H9 (cell line): ENCODE results near the gene MAN1B1. TPM values are rescaled to one million over a fixed set of nuclear protein-coding genes. Genes with fewer than 3 reads are reported as not detected.

Experiments
- DNase-seq: peaks from one replicate; pipeline ENCODE4 v3.0.0-alpha.2; 2017
- H2AFZ ChIP-seq: one replicate; pipeline ENCODE4 v1.6.1; 2013; ENCODE audit warnings: mild to moderate bottlenecking, low read length, control low read depth, moderate library complexity
- H2AK5ac ChIP-seq: 2 replicates; pipeline ENCODE4 v1.6.1; 2013; ENCODE audit warnings: low read length, control low read depth, mixed read lengths; ENCODE audit not compliant: insufficient read length
- H2BK120ac ChIP-seq: one replicate; pipeline ENCODE4 v1.6.1; 2013; ENCODE audit warnings: low read depth, mild to moderate bottlenecking, low read length, control low read depth, inconsistent platforms; ENCODE audit not compliant: poor library complexity, severe bottlenecking
- H2BK12ac ChIP-seq: 2 replicates; pipeline ENCODE4 v1.6.1; 2013; ENCODE audit warnings: low read length, control low read depth, mixed read lengths, low read depth; ENCODE audit not compliant: insufficient read length
- H2BK15ac ChIP-seq: 2 replicates; pipeline ENCODE4 v1.6.1; 2013; ENCODE audit warnings: low read depth, low read length, control low read depth
- H2BK20ac ChIP-seq: one replicate; pipeline ENCODE4 v1.6.1; 2013; ENCODE audit warnings: low read depth, mild to moderate bottlenecking, low read length, control low read depth, inconsistent platforms; ENCODE audit not compliant: poor library complexity, severe bottlenecking
- H2BK5ac ChIP-seq: 2 replicates; pipeline ENCODE4 v1.6.1; 2013; ENCODE audit warnings: low read length, control low read depth, mixed read lengths; ENCODE audit not compliant: insufficient read length
- H3K14ac ChIP-seq: 2 replicates; pipeline ENCODE4 v1.6.1; 2013; ENCODE audit warnings: low read length, control low read depth; ENCODE audit not compliant: insufficient read depth
- H3K18ac ChIP-seq: 2 replicates; pipeline ENCODE4 v1.6.1; 2013; ENCODE audit warnings: low read depth, mild to moderate bottlenecking, mixed read lengths, low read length, control low read depth; ENCODE audit not compliant: insufficient read length
- H3K23ac ChIP-seq: 2 replicates; pipeline ENCODE4 v1.6.1; 2013; ENCODE audit warnings: low read length, control low read depth, mixed read lengths, low read depth; ENCODE audit not compliant: insufficient read length
- H3K23me2 ChIP-seq: 2 replicates; pipeline ENCODE4 v1.6.1; 2013; ENCODE audit warnings: low read depth, mild to moderate bottlenecking, mixed read lengths, low read length, control low read depth; ENCODE audit not compliant: insufficient read length, poor library complexity, severe bottlenecking
- H3K27ac ChIP-seq: 2 replicates; pipeline ENCODE4 v1.5.1; 2013; ENCODE audit warnings: low read length, control low read depth, mixed read lengths, low read depth; ENCODE audit not compliant: insufficient read length
- H3K27me3 ChIP-seq: 2 replicates; pipeline ENCODE4 v1.6.1; 2013; ENCODE audit warnings: low read length, control low read depth, inconsistent platforms; ENCODE audit not compliant: insufficient read depth
- H3K4ac ChIP-seq: 2 replicates; pipeline ENCODE4 v1.6.1; 2013; ENCODE audit warnings: low read depth, mild to moderate bottlenecking, control low read depth, inconsistent platforms, low read length, moderate library complexity
- H3K4me1 ChIP-seq: 2 replicates; pipeline ENCODE4 v1.6.1; 2013; ENCODE audit warnings: low read length, control low read depth, inconsistent platforms; ENCODE audit not compliant: insufficient read depth
- H3K4me2 ChIP-seq: 2 replicates; pipeline ENCODE4 v1.6.1; 2013; ENCODE audit warnings: low read length, control low read depth, mixed read lengths; ENCODE audit not compliant: insufficient read length, insufficient read depth
- H3K56ac ChIP-seq: 2 replicates; pipeline ENCODE4 v1.6.1; 2013; ENCODE audit warnings: low read depth, mild to moderate bottlenecking, mixed read lengths, low read length, control low read depth; ENCODE audit not compliant: insufficient read length
- H3K79me1 ChIP-seq: 2 replicates; pipeline ENCODE4 v1.6.1; 2013; ENCODE audit warnings: low read depth, mild to moderate bottlenecking, moderate library complexity, low read length, control low read depth, inconsistent platforms; ENCODE audit not compliant: insufficient read depth, poor library complexity, severe bottlenecking
- H3K79me2 ChIP-seq: 2 replicates; pipeline ENCODE4 v1.6.1; 2013; ENCODE audit warnings: low read length, control low read depth, inconsistent platforms; ENCODE audit not compliant: insufficient read depth
- H3K9ac ChIP-seq: 2 replicates; pipeline ENCODE4 v1.6.1; 2013; ENCODE audit warnings: low read length, control low read depth, mixed read lengths; ENCODE audit not compliant: insufficient read length; ENCODE audit errors: extremely low read depth
- H3K9me3 ChIP-seq: one replicate; pipeline ENCODE4 v1.6.1; 2013; ENCODE audit warnings: low read depth, low read length, inconsistent platforms; ENCODE audit not compliant: control insufficient read depth
- H3T11ph ChIP-seq: one replicate; pipeline ENCODE4 v1.6.1; 2013; ENCODE audit warnings: mild to moderate bottlenecking, low read length, control low read depth, inconsistent platforms
- H4K20me1 ChIP-seq: one replicate; pipeline ENCODE4 v1.6.1; 2013; ENCODE audit not compliant: control insufficient read depth, insufficient read length, insufficient read depth
- H4K5ac ChIP-seq: 2 replicates; pipeline ENCODE4 v1.6.1; 2013; ENCODE audit warnings: low read depth, mild to moderate bottlenecking, mixed read lengths, low read length, control low read depth; ENCODE audit not compliant: insufficient read length
- H4K8ac ChIP-seq: replicated peaks from 2 replicates; pipeline ENCODE4 v1.6.1; 2013; ENCODE audit warnings: low read length, control low read depth, mixed read lengths, low read depth; ENCODE audit not compliant: insufficient read length
- H4K91ac ChIP-seq: 2 replicates; pipeline ENCODE4 v1.6.1; 2013; ENCODE audit warnings: low read depth, mild to moderate bottlenecking, moderate library complexity, mixed read lengths, low read length, control low read depth; ENCODE audit not compliant: insufficient read length
- H3K27ac Mint-ChIP-seq, 3 experiments: 2 replicates in 2 of 3; 3 replicates in 1 of 3; pipeline ENCODE4 v1.8.0; 2020 to 2021; ENCODE audit warnings: mixed read lengths in 3 of 3, mild to moderate bottlenecking in 1 of 3, moderate library complexity in 1 of 3
- H3K27me3 Mint-ChIP-seq: 2 replicates; pipeline ENCODE4 v1.8.0; 2021; ENCODE audit warnings: low read depth, mild to moderate bottlenecking, moderate library complexity, mixed read lengths
- H3K36me3 Mint-ChIP-seq, 3 experiments: 2 replicates in 2 of 3; 3 replicates in 1 of 3; pipeline ENCODE4 v1.8.0; 2020 to 2021; ENCODE audit warnings: low read depth in 3 of 3, mixed read lengths in 3 of 3; ENCODE audit not compliant: insufficient read depth in 1 of 3
- H3K4me1 Mint-ChIP-seq, 2 experiments: 2 replicates each; pipeline ENCODE4 v1.8.0; 2020; ENCODE audit warnings: mixed read lengths in 2 of 2
- H3K4me3 Mint-ChIP-seq, 2 experiments: 2 replicates in 1 of 2; 3 replicates in 1 of 2; pipeline ENCODE4 v1.8.0; 2020 to 2021; ENCODE audit warnings: mild to moderate bottlenecking in 2 of 2, mixed read lengths in 2 of 2, moderate library complexity in 1 of 2
- H3K9me3 Mint-ChIP-seq, 2 experiments: 2 replicates in 1 of 2; 3 replicates in 1 of 2; pipeline ENCODE4 v1.8.0; 2020; ENCODE audit warnings: mild to moderate bottlenecking in 2 of 2, mixed read lengths in 2 of 2, moderate library complexity in 1 of 2
- CTCF ChIP-seq: fragments of 200-600 bp; sonication (generic); conservative IDR thresholded peaks from 3 replicates; pipeline ENCODE4 v1.8.0; 2021; ENCODE audit warnings: antibody characterized with exemption, mild to moderate bottlenecking
- WGBS: extraction: QIAGEN DNeasy Blood & Tissue Kit; methylation state at CpG from one replicate; pipeline ENCODE4 v1.1.7; 2013; ENCODE audit warnings: missing lambda C conversion rate, low lambda C conversion rate, mixed read lengths; ENCODE audit not compliant: insufficient read length; ENCODE audit errors: extremely low coverage; 5-methylcytosine and 5-hydroxymethylcytosine counted together
- total RNA-seq: library from RNA; stranded (reverse); gene quantifications from 2 replicates; pipeline ENCODE4 v1.2.1, GENCODE V29; 2021

Gene MAN1B1
- total RNA-seq, 1 experiment from 2014 or later, result 34.9 TPM

- H2AK5ac ChIP-seq, result no peak overlapping the region
- H3K14ac ChIP-seq, result no peak overlapping the region
- H2BK120ac ChIP-seq, result no peak overlapping the region
- no peak overlapping the region for H2BK5ac ChIP-seq
- Mint-ChIP-seq H3K27ac (no peak overlapping the region), H3K4me3 (no peak overlapping the region), H3K9me3 (no peaks in the 10 kb centered on the region; a peak in 2 of 5 replicates), H3K27me3 (peaks cover 40% of the 10 kb centered on the region), H3K4me1 (peaks cover 0 to 11% of the 10 kb centered on the region in 2 experiments; a peak in 2 of 4 replicates), H3K36me3 (no peaks in the 10 kb centered on the region)
- H3K23me2 ChIP-seq, result no peaks in the 10 kb centered on the region
- H3K23ac ChIP-seq, result no peak overlapping the region
- no peak overlapping the region for H3T11ph ChIP-seq
- no peak overlapping the region for H3K27ac ChIP-seq
- no peaks in the 10 kb centered on the region for H3K79me2 ChIP-seq
- H2BK20ac ChIP-seq, result no peak overlapping the region
- H3K56ac ChIP-seq, result no peak overlapping the region
- no peaks in the 10 kb centered on the region for H4K20me1 ChIP-seq
- no peak overlapping the region for H3K4ac ChIP-seq
- no peak overlapping the region for H3K9ac ChIP-seq
- no peaks in the 10 kb centered on the region; the same call in 1 of the 2 replicates for H3K27me3 ChIP-seq
- no peak for TF ChIP-seq CTCF
- no CpG with 5 or more reads among the region's 27 CpGs for WGBS
- no peak overlapping the region for H3K18ac ChIP-seq
- no peaks in the 10 kb centered on the region for H3K79me1 ChIP-seq
- no peak overlapping the region for H4K91ac ChIP-seq
- H4K8ac ChIP-seq, result no peak overlapping the region
- H4K5ac ChIP-seq, result no peak overlapping the region
- no peak for DNase-seq
- no peak overlapping the region for H2BK12ac ChIP-seq
- no peak overlapping the region for H3K4me2 ChIP-seq
- H2BK15ac ChIP-seq, result no peak overlapping the region
- no peaks in the 10 kb centered on the region; the same call in 1 of the 2 replicates for H3K4me1 ChIP-seq
- H3K9me3 ChIP-seq, result no peaks in the 10 kb centered on the region
- no peak overlapping the region for H2AFZ ChIP-seq
These were observed 61.5 kb downstream of the MAN1B1 start for GRCh38 chr9:137148242-137148641.
